Measurements from ENCODE around the gene CAMSAP3.

The CAMSAP3 gene

DNA sequence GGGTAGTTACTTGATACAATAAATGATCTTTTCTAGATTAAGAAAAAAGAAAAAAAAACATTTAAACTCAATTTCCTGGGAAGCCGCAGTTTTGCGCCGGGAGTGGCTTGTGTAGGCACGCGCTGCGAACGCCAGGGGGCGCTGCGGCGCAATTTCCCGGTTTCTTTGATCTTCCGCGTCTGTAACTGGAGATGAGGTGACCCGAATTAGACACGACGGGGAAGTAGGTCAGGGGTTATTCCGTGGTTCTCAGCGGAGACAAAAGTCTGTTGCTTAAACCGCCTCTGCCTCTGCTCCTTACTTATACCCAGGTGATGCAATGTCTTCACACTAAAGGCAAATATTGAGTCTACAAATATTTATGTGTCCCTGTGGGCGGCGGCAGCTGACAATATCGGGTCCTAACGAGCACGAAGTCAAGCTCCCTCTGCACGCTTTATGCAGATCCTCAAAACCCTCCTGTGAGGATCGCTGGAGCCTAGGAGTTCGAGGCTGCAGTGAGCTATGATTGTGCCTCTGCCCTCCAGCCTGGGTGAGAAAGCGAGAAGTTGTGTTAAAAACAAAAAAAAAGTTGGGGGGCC is 56.5 kb downstream of the CAMSAP3 start:
- DNase-seq (ENCODE audit: low read depth): no peak

DNA sequence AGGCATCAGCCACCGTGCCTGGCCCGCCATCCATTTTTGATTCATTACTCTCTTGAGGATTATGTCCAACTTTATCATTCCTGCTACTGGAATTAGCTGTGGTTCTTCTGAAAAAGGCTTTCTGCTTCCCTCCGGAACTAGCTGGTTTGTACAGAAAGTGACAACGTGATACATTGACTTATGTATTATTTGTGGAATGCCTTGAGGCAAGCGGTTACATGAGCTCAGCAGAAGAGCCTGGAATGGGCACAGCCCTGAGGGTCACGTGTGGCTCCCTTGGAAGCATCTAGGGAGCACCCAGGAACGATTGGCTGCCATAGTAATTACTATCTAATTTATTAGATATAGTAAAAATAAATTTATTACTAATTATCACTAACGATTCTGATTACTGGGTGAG is 58.7 kb downstream of the CAMSAP3 start:
- DNase-seq (ENCODE audit: low read depth): no peak

DNA sequence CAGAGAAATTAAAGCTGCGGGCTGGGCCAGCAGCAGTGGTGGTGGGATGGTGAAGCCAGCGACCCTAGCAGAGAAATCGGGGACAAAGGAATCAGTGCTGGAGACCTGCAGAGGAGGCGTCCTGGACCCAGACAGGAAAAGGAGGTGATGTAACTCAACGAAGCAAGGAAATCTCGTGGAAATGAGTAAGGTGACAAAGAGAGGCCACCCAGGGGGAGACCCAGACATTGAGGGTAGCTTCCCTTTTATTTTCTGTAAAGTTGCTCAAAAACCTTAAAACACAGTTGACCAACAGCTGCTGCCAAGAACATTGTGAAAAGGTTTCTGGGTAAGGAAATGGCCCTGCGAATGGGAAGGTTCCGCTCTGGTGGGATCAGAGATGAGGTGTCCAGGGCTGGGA is 59.9 kb downstream of the CAMSAP3 start:
- DNase-seq (ENCODE audit: low read depth): no peak

DNA sequence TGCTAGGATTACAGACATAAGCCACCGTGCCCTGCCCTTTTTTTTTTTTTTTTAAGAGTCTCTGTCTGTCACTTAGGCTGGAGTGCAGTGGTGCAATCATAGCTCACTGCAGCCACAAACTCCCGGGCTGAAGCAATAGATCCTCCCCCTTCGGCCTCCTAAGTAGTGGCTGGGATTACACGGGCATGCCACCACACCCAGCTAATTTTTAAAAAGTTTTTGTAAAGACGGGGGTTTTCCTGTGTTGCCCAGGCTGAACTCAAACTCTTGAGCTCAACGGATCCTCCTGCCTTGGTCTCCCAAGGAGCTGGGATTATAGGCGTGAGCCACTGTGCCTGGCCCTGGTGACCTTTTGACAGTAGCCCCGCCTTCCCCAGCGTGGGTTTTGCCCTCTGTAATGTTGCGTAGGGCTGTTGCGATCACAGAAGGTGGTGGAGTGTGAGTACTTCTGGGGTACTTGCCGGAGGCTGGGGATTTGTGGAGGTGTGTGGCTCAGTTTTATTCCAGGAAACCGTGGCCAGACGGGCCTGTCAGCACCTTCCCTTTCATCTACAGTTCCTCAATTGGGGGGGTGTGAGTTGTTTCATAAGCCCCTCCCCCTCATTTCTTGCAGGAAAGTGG is 61.6 kb downstream of the CAMSAP3 start:
- DNase-seq (ENCODE audit: low read depth): no peak

DNA sequence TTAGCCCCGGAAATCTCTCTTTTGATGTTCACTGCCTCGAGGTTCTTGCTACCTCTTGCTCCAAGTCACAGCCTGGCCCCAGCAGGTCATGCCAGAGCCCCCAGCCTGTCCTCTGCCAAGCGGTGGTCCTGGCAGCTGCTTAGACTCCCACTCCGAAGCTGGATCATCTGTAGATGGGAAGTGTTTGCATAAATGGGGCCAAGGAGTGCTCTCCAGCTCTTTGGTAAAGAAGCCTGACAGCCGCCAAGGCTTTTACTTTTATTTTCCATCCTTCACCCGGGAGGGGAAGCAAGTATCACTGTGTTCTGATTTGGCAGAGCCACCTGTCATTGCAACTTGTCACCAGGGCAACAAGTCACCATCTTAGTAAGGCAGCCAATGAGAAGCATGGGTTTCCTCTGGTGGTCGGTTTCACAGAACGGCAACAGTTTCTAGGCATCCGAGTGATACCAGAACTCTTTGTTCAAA is 62.6 kb downstream of the CAMSAP3 start:
- no peak for DNase-seq (ENCODE audit: low read depth)

DNA sequence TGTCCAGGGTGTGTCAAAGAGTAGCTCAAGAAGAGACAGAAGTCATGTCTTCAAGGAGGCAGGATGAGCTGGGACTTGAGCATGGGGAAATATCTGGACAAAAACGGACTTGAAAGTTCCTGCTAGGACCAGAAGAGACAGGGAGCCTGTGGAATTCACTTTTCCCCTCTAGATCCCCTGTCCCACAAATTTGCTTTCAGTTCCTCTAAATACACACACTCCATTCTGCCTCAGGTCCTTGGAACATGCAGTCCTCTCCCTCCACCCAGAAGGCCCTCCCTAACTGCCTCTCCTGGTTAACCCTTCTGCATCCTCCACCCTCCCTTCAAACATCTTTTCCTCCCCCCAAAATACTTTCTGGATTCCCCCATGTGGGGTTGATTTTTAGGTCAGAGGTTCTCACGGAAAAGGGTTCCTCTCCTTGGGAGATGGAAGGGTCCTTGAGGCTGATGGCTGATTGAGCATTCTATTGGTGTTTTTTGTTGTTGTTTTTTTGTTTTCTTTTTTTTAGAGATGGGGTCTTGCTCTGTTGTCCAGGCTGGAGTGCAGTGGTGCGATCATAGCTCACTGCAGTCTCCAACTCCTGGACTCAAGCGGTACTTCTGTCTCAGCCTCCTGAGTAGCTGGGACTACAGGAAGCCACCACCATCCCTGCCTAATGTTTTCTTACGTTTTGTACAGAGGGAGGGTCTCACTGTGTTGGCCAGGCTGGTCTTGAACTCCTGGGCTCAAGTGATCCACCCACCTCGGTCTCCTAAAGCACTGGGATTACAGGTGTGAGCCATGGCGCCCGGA is 66.3 kb downstream of the CAMSAP3 start:
- DNase-seq (ENCODE audit: low read depth): no peak

DNA sequence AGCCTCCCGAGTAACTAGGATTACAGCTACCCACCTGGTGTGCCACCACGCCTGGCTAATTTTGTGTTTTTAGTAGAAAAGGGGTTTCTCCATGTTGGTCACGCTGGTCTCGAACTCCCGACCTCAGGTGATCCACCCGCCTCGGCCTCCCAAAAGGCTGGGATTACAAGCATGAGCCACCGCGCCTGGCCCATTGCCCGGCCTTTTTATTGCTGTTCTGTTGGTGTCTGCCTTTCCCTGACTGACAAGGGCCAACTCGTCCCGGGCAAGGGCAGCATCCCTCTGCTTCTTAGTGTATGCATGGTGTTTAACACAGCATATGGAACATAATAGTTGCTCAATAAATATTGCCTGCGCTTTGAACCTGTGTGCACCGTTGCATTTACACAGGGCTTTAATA is 67.0 kb downstream of the CAMSAP3 start:
- no peak for DNase-seq (ENCODE audit: low read depth)

DNA sequence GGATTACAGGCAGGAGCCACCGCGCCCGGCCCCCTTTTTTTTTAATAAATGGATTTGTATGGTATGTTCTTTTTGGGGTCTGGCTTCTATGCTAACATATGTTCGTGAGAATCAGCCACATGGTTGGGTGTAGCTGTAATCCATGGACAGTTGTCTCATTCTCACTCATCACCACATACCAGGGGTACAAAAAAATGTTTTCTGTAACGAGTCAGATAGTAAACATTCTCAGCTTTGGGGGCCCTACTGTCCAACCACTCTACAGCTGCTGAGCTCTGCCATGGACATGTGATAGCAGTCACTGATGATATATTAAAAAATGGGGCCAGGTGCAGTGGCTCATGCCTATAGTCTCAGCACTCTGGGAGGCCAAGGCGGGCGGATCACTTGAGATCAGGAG is 68.0 kb downstream of the CAMSAP3 start:
- no peak for DNase-seq (ENCODE audit: low read depth)

DNA sequence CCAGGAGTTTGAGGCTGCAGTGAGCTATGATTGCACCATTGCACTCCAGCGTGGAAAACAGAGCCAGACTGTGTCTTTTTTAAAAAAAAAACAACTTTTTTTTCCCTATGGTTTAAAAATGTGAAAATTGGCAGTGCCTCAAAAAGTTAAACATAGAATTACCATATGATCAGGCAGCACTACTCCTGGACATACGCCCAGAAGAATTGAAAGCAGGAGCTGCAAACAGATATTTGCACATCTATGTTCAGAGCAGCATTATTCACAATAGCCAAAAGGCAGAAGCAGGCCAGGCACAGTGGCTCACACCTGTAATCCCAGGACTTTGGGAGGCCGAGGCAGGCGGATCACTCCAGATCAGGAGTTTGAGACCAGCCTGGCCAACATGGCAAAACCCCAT is 69.4 kb downstream of the CAMSAP3 start:
- no peak for DNase-seq (ENCODE audit: low read depth)

All from GM04503 (cell line).